GM21619 (cell line): ENCODE results near the gene IDH3A.

Experiments used
- ATAC-seq: cut with Tn5 transposase; IDR thresholded peaks from one replicate; pipeline ENCODE4 v1.9.1; 2021; ENCODE audit not compliant: unreplicated experiment

The IDH3A gene

GRCh38 chr15:78149068-78149804 is at the start of gene IDH3A:
TSS of gene IDH3A (plus strand) at chr15:78149362. CDS start at chr15:78149404, 42 bp downstream.
- peak; percentile 72 for ATAC-seq

- no peak for ATAC-seq
Measured at GRCh38 chr15:78100886-78101285, 48.3 kb upstream of the IDH3A start.

DNA sequence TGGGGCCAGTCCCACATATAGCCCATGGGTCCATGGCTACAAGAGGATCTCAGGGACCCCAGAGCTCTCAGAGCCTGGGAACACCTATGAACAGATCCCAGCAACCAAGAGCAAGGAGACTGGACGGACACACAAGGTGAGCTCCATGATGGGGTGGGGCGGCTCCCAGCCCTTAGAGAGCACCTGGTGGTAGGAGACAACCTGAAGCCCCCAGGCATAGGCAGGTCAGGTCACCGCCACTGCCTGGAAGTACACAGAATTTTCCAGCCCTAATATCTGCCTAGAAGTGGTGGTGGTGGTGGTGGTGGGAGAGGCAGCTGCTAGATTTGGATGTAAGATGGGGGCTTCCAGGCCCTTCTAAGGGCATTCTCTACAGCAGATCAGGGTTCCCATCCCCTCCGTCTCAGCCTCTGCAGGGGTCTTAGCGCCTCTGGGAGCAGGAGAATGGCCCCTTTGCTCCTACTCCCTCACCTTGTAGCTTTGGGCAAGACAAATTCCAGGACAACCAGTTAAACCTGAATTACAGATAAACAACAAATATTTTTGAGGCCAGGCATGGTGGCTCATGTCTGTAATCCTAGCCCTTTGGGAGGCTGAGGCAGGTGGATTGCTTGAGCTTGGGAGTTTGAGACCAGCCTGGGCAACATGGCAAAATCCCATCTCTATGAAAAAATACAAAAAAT is 47.6 kb upstream of the IDH3A start:
- ATAC-seq, result no peak

DNA sequence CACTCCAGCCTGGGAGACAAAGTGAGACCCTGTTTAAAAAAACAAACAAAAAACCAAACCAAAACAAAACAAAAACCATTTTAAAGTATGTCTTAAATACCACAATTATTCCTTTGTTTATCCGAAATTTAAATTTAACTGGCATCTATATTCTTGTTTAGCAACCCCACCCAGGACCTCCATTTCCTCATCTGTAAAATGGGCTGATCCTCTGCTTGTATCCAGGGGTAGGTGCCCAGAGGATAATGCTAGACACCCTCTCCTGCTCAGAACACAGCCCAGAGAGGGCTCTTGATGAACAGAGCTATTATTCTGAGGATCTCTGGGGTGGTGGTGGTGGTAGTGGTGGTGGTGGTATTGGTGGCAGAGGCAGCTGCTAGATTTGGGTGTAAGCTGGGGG is 47.0 kb upstream of the IDH3A start:
- ATAC-seq, result no peak

DNA sequence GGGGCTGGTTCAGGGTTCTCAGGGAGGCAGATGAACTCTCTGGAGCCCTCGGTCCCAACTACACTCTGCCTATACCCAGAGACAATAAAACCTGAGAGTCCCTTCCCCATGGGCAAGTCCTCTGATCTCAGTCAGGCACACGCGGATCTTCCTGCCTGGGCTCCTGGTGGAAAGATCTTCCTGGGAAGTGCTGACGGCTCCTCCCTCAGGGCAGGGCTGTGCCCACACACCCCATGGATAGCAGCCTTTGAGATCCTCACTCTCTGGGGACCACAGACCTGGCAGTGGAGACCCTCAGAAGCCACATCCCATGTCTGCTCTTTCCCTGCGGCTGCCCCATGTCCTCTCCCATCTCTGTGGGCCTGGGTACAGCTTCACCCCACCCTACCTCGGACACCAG is 46.4 kb upstream of the IDH3A start:
- no peak for ATAC-seq

GRCh38 chr15:78103406-78104118 is 45.6 kb upstream of the IDH3A start:
- ATAC-seq, result peak; percentile 82

DNA sequence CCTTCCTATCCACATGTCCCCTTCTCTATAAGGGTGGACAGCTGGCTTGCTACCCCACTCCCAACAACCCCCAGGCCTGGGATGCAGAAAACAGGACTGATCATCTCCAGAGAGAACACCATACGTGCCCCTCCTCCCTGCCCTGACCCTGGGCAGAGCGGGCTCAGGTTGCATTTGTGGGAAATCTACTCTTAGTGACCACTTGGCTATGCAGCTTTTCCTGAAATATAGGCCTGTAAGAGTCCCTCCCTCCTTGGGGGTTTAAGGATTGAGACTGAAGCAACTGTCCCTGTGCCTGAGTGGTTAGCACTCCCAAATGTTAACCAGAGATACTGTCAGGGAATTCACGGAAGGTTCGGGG is 45.1 kb upstream of the IDH3A start:
- peak; percentile 19 for ATAC-seq

DNA sequence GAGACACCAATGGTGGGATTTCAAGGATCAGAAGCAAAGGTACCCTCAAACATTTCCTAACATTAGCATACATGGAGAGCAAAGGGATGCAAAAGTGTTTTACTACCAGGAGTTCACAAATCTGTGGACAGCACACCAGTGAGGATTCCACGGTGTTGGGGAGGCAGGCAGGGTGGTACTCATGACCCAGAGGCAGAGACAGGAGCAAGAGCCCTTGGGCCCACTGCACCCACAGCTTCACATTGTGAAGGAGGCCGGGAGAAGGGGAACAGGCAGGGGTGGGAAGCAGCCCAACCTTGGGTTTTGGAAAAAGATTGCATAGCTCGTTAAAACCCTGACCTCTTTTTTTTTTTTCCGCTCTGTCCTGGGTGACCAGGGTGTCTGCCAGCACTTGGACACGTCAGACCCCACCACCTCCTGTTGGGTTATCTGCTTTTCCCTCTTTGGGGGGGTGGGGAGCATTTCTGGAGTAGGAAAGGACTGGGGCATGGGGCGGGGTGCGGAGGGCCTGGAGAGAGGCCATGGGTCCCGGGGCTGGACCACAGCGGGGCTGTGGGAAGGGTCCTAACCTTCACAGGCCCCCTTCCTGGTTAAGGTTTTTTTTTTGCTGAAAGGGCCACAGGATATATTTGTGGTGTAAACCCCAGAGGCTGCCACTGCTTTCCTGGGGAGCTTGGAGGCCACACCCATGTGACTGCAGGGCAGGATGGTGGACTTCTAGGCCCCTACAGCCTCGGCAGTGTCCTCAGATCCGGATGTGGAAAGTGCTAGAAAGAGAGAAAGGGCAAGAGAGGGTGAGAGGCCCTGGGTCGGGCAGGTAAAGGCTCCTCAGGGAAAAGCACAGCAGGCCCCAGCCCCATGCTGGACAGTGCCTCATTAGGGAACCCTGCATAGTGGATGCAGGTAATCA is 44.3 kb upstream of the IDH3A start:
- no peak for ATAC-seq

DNA sequence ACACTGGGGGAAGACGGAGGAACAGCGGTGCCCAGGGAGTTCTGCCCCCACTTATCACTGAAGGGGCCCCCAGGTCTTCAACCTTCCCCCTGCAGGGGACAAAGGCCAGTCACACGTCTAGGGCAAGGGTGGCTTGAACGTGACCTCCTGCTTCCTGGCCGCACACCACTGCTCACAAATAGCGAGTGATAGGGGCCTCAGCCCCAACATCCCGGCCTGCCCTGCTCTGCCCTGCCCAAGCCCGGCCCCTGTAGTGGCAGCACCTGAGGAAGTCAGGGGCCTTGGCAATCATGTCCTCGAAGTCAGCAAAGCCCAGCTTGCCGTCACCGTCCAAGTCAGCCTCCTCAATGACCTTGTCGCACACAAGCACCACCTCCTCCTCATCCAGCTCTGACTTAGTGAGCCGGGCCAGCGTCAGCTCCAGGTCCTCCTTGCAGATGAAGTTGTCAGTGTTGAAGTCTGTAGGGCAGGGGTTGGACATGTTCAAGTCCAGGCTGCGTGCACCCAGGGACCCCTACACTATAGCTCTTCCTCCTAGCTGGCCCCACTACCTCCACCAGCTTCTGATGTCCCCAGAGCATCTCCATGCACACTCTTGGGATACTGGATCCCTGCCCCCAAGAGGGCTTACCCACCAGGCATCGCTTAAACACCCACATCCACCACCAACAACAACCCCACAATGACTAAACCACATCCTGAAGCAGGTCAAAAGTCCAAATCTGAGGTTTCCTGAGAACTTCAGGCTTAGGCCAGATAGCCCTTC is 43.5 kb upstream of the IDH3A start:
- no peak for ATAC-seq

GRCh38 chr15:78107471-78107870 is 41.7 kb upstream of the IDH3A start:
- ATAC-seq, result no peak

DNA sequence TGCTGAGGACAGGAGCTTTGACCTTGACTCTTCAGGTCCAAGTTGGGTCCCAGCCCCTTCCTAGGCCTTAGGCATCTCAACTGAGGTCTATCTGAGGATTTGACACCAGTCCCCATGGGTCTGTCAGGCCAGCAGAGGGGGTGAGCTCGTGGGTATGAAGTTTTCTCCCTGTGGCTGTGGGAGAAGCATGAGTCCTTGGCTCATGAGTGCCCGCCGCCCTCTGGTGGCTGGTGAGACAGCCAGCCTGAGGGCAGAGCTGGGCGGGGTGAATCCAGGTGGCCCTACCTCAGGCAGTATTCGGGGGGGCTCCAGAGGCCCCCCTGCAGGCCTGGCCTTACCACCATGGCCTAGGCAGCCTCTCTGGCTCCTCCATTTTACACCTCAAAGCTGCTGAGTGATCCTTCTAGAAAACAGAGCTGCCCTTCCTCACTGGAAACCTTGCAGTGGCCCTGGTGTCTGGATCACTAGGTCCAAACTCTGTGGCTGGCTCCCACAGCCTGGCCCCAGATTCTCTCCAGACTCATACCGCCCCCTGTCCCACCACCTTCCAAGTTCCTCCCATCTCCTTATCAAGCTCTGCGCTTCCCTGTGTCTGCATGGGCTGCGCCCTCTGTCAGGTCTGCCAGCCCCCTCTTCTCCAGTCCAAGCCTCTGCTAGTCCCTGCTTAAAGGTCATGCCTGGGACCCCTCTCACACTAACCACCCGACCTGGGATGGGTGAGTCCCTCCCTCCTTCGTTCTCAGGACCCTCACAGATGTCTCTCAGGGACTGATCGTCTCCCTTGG is 40.7 kb upstream of the IDH3A start:
- ATAC-seq, result no peak

DNA sequence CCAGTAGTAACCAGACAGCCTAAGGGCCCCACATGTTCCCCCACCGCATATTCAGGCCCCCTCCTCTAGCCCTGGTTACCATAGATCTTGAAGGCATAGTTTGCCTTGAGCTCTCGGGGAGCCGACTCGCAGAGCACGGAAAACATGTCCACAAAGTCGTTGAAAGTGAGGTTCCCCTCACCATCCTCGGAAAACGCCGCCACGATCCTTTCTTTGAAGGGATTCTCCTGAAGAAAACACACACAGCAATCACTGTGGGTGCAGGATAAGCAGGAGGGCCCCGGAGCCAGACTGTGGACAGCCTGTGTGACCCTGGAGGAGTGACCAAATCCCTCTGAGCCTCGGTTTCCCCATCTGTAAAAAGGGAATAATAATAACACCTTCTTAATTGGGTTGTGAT is 40.0 kb upstream of the IDH3A start:
- no peak for ATAC-seq

GRCh38 chr15:78110096-78110495 is 39.1 kb upstream of the IDH3A start:
- ATAC-seq, result no peak

GRCh38 chr15:78110916-78111475 is 38.2 kb upstream of the IDH3A start:
- no peak for ATAC-seq

DNA sequence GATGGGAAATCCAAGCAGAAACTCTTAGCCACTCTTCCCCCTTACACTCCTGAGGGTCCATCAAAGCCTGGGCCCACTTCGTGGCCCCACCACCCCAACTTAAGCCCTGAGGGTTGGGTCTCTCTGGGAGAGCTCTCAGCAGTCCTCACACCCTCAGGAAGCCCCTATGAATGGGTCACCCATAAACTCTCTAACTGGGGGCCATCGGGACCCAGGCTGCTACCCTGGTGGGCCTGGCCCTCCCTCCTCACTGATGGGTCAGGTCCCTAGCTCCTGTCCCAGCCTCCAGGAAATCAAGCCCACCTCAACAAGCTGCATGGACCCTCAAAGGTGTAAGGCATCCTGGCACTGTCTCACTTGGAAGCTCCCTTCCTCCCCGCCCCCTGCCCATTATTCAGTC is 37.4 kb upstream of the IDH3A start:
- ATAC-seq, result no peak

DNA sequence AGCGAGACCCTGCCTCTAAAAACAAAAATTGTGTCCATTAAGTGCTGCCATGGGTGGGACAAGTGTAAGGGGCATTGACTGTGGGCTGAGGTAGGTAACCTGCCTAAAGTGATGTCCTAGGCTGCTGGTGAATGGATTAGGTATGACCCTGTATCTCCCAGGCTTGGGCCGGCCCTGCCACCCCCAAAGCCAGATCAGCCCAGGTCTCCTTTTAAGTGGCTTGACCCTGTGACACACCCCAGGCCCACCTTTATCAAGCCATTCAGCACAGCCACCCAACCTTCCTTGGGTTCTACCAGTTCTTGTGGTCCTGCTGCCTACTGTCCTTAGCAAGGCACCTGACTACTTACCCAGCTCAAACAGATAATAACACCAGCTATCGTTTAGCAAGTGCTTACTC is 36.6 kb upstream of the IDH3A start:
- no peak for ATAC-seq

GRCh38 chr15:78120523-78120922 is 28.6 kb upstream of the IDH3A start:
- no peak for ATAC-seq

GRCh38 chr15:78125267-78125666 is 23.9 kb upstream of the IDH3A start:
- ATAC-seq, result no peak

- no peak for ATAC-seq
Measured at GRCh38 chr15:78127882-78128281, 21.3 kb upstream of the IDH3A start.
